GM18511 (cell line): Measurements from ENCODE around the gene EFNB3.

Source experiments
- ATAC-seq: cut with Tn5 transposase; IDR thresholded peaks from one replicate; pipeline ENCODE4 v1.9.1; 2021; ENCODE audit warnings: mild to moderate bottlenecking, moderate library complexity; ENCODE audit not compliant: unreplicated experiment

EFNB3 gene

DNA sequence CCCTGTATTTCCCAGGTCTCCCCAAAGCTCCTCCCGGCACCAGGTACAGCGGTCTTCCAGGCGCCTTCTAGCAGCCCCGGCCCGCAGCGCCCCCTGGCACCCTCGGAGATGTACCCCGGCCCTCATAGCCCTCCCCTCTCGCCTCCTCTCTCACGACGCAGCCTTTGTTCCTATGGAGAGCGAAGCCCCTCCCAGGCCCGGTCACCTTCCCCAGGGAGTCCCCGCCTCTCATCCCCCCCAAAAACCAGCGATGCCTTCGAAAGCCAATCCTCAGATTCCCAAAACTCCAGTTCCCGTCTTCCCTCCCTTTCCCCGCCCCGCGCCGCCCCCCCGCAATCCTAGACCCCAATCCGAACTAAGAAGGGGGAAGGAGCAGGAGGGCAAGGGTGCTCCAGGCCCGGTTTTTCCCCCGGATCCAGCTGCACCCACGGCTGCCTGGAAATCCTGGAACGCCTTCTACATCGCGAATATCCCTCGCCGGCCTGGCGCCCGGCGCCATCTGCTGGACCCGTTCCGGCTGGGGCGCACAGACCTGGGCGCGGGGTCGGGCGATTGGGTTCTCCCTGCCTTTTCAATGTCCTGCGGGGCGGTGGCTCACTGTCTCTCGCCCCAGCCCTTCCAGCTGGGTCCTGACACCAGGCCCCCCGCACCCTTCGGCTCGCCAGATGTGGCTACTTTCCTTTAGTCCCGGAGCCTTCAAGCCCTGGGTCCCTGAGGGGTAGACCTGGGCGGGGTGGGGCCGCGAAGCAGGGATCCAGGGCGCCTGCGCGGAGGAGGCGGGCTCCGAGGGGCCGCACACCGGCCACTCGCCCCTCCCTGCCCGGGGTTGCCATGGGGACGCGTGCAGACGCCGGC is 12.1 kb downstream of the EFNB3 start, which contains the start of gene DNAH2:
Gene DNAH2 (plus strand): TSS at position 844 of the 855 bp plus-strand sequence. CDS start 1,991 bp downstream, outside the sequence.
- ATAC-seq: no peak

DNA sequence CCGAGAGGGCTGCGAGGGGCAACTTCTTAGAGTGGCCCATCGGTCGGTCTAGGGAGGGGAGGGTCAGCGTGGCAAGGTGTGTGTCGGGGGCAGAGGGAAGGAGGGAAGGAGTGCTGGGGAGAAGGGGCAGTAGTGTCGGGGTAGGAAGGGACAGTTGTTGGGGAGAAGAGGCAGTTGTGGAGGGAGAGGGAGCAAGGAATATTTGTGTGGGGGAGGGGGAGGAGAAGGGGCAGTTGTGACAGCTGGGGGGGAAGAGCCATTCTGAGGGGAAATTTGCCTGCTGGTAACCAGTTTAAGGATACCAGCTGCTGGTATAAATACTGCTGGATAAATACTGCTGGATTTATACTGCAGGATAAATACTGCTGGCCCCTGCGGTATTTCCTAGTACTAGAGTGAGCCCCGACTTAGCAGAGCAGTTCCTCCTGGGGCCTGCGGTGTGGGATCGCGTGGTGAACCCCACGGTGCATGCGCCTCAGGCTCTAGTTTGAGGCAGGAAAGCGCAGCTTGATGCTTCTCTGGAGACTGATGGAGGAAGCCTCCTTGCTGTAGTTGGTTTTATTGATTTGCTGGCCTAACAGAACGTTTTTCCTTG is 12.9 kb downstream of the EFNB3 start:
- no peak for ATAC-seq

DNA sequence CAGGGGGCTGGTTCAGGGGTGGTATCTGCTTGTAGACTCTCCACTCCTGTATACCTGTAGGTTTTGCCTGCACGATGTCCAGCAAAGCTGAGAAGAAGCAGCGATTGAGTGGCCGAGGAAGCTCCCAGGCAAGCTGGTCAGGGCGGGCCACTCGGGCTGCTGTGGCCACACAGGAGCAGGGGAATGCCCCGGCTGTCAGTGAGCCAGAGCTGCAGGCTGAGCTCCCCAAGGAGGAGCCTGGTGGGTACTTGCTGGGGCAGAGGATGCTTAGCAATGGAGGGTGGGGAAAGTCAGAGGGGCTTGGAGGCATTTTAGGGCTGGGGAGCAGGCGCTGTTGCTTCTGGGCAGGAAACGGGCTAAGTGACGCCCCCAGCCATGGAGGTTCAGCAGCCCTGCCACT is 14.7 kb downstream of the EFNB3 start:
- ATAC-seq: no peak

- no peak for ATAC-seq
Measured at GRCh38 chr17:7720125-7720524, 15.1 kb downstream of the EFNB3 start.

DNA sequence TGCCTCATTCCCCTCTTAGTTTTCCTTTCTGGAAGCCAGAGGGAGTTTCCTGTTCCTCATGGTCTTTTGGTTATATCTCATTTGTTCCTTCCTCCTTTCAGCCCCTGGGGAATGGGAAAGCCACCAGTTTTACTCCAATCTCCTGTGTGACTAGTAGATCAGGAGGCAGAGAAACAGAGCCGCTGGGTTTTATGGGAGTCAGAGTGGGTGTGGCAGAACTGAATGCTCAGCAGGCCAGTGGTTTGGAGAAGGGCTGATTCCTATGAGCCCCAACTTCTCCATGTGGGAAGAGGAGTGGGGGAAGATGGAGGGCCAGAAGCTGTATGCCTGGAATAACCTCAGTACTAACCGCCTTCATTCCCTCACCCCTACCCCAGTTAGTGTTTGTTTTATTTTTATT is 16.6 kb downstream of the EFNB3 start:
- ATAC-seq: no peak

DNA sequence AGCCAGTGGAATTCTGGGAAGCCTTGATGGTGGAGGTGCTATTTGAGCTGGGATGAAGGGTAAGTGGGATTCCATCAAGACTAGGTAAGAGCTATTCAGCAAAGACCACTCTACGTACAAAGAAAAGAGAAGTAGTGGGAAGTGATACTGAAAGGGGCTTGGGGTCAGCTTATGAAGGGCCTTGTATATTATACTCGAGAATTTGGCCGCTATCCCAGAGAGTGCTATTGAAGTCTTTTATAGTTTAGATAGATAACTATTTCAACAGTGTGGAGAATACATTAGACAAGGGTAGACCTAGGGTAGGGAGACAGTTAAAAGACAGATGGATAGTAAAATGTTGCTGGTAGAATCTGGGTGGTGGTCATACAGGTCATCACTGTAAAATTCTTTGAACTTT is 22.9 kb downstream of the EFNB3 start:
- ATAC-seq: no peak

DNA sequence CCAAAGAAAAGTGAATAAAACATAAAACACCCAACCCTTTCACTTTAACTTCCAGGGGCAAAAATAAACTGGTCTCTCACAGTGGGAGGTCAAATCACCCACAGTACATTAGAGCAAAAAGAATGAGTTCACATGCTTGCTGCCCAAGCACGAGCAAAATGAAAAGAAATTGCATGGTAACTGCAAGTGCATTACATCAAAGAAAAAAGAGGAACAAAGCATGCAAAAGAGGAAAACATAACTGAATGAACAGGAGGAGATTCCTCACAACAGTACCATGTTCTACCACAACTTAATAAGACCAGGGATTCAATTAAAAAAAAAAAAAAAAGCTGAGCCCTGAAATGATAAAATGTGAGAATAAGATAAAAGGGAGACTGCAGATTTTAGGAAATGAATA is 24.8 kb downstream of the EFNB3 start:
- no peak for ATAC-seq

GRCh38 chr17:7732981-7733539 is 28.1 kb downstream of the EFNB3 start:
- no peak for ATAC-seq

DNA sequence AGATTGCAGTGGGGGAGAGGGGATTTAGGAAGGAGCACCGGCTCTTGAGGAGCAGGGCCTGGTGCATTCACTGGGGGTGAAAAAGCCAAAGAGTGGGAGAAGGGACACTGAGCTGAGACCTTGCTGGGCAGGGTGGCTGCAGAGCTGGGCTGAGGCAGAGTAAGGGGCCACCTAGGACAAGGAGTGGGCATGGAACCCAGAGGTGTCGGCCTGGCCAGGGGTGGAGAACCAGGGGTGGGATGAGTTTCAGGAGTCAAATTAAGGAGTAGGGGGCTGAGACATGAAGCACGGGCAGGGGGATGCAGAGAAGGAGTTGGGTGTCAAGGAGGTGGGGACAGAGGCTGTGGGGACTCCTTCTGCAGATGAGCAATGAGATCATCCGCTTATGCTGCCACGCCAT is 32.6 kb downstream of the EFNB3 start:
- no peak for ATAC-seq

DNA sequence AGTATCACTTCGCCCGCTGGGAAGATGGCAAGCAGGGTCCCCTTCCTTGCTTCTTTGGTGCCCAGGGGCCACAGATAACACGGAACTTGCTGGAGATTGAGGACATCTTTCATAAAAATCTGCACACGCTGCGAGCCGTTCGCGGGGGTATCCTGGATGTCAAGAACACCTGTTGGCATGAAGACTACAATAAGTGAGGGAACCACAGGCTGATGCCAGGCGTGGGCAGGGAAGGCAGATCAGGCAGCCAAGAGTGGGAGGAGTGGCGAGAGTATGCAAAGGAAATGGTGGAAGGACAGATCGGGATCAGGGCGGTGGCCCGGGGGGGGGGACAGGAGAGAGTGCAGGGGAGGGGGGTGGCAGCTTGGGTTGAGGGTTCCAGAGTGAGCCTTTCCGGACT is 34.7 kb downstream of the EFNB3 start:
- no peak for ATAC-seq

DNA sequence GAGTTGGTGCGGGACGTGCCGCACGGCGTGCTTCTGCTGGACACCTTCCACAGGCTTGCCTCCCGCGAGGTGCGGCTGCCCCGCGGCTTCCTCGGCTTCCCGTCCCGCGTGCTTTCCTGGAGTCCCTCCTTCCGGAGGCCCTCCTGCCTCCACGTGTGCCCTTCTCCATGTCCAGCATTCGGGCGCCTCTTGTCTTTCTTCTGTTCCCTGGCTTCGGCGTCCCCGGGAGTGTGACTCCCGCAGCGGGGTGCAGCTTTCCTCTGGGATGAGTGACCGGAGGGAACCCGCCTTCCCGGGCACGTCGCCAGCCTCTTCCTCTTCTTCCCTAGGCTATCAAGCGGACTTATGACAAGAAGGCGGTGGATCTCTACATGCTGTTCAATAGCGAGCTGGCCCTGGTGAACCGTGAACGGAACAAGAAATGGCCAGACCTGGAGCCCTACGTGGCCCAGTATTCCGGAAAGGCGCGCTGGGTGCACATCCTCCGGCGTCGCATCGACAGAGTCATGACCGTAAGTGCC is 35.5 kb downstream of the EFNB3 start:
- ATAC-seq: no peak

GRCh38 chr17:7742729-7743128 is 37.7 kb downstream of the EFNB3 start:
- ATAC-seq: no peak

- ATAC-seq: no peak
Measured at GRCh38 chr17:7744416-7744815, 39.4 kb downstream of the EFNB3 start.

DNA sequence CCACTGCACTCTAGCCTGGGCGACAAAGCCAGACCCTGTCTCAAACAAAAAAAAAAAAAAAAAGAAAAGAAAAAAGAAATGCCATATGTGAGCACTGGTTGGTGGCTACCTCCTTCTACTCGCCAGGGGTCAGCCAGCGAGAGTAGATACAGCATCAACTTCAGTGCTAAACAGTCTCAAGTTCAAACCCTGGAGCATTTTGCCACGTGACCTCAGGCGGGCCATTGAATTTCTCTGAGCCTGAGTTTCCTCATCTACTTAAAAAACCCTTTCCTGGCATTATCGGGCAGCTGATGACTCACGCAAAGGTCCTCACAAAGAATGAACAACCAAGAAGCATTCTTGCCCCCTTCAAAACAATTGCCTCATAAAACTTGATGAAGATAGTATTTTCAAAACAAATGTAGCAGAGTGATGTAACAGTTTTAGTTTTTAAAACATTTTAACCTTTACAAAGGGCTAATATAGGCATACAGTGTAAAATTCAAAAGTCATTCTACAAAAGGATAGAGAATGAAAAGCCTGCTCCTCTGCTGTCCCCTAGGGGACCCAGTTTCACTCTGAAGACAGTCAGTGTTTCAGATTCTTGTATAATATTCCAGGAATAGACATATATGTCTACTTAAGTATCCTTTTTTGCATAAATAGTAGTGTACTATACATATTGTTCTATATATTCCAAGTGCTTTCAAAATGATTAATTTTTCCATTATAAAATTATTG is 40.9 kb downstream of the EFNB3 start:
- ATAC-seq: no peak

DNA sequence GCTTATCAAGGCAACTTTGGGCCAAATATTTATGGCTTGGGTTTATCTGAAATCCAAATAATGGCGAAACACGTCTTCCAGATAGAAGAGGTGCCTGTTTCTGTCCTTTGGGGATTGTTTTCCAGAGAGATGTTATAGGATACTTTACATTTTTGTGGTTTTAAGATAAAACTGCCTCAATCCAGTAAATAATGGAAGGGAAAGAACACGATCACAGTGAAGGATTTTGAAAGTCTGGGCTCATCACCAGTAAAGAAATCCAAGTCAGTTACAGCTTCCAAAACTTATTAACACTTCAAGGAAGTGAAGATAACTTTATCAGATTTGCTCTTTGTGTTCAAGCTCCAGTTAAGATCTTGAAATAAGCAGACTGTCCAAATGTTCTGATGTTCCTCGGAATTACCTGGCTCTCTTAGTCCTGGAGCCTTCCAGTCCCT is 42.7 kb downstream of the EFNB3 start:
- ATAC-seq: no peak

DNA sequence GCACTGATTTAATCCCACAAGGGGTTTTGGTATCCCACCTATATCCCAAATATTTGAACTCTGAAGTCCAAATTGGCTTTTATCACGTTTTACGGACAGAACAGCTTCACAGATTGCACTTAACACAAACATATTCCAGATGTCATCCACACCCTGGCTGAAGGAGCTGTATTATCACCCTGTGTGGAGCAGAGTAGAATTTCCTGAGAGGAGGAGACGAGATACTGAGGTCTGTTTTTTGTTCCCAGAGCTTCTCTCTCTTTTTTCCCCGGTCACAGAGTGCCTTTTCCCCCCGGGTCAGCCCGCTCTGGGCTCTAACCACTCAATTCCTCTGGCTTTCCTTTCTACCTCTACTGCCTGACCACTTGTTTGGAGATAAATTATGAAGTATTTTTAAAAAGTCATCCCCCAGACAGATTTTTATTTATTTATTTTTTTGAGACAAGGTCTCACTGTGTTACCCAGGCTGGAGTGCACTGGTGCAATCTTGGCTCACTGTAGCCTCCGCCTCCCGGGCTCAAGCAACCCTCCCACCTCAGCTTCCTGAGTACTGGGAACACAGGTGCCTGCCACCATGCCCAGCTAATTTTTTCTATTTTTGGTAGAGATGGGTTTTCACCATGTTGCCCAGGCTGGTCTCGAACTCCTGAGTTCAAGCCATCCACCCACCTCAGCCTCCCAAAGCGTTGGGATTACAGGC is 43.2 kb downstream of the EFNB3 start:
- no peak for ATAC-seq

DNA sequence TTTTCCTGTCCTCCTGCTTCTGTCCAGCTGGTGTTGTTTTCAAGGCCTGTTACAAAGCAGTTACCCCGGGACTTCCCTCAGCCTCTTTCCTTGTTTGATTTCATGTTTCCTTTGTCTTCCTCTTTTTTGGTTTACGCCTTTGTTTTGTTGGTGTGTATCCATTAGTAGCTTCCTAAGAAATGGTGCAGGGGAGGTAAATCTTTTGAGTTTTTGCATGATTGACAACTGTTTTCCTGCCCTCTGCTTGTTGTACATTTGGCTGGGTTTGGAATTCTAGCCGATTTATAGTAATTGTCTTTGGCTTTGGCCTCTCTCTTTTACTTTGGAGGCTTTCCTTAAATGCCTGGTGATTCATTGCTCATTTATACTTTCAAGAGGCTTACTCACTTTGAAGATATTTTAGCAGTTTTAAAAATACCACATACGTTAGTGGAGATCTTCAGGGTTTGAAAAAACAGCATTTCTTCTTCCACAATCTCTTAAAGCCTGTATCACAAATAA is 45.4 kb downstream of the EFNB3 start:
- ATAC-seq: no peak

DNA sequence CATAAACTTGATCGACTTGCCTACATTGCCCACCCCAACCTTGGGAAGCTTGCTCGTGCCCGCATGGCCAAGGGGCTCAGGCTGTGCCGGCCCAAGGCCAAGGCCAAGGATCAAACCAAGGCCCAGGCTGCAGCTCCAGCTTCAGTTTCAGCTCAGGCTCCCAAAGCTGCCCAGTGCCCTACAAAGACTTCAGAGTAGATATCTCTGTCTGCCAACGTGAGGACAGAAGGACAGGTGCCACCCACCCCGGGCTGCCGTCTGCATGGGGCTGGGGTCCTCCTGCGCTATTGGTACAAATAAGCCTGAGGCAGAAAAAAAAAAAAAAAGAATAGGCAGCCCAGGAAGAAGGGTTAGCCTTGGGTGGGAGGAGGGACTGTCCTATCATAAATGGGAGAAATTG is 49.7 kb downstream of the EFNB3 start:
- no peak for ATAC-seq

DNA sequence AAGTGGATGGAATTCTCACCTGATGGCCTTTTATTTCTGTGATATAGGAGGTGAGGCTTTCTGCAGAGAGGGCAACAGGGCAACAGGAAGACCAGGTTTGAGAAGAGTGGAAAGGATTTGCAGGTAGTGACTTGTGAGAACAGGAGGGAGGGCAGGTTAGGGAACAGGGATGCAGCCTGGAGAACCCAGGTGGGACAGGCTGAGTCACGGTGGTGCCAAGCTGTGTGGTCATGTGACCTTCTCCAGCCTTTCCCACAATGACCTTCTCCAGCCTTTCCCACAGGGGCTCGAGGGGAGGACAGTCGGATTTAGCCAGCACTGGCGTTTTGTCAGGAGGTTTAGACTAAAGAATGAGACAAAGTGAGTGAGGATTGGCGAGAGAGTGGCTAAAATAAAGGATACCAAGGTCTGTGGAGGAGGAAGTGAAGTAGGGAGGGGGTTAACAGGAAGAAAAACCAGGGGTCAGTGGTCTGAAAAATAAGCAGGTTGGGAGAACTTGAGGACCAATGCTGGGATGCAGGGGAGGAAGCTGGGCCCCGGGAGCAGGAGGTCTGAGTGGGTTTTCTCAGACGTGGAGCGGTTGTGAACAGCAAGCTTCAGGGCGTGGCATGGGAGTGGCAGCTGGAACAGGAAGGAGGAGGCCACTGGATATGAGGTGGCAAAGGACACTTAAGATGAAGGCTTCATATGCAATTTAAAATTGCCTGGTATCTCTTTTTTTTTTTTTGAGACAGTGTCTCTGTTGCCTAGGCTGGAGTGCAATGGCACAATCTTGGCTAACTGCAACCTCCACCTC is 50.3 kb downstream of the EFNB3 start:
- ATAC-seq: no peak

- ATAC-seq: no peak
Measured at GRCh38 chr17:7756968-7757367, 52.0 kb downstream of the EFNB3 start.
